ENCODE data around the gene RBM28.

The RBM28 gene

DNA sequence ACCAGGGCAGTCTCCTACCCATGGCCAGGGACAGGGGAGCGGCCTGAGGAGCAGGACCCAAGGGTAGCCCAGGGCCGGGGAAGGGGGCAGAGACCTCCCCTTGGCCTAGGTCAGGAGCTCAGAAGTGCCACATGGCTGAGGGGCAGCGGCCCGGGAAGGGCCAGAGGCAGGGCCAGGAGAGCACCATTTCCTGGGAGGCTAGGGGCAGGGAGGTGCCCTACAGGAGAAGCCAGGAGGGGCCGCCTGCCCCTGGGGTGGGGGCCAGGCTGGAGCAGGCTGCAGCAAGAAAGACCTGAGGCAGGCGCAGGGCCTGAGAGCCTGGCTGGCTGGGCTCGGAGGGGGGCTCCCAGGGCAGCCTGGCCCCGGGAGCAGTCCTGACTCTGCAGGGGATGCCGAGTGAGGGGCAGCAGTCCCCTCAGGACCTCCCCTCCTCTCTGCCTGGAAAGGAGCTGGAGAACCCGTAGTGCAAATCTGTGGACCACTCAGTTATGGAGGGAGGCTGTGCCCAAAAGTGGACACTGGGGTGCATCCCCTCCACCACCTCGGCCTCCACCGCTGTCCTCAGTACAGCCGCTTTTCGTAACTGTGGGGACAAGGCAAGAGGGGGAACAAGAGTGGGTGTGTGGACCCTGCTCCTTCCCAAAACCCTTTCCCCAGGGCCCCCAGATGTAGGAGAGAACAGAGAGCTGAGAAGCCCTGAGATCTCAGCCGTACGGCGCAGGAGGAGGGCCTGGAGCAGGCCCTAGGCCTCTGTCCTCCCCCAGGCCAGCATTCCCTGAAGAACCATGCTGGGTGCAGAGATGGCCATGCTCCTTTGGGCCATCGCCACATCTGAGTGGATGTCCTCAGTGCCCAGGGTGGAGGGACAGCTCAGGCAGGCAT, 49.0 kb upstream of the RBM28 start:
- Histone ChIP-seq H3K27ac (ENCODE audit: extremely low read depth, low read depth, low read length) (no peak overlapping the region), H3K36me3 (ENCODE audit: control insufficient read depth in 2 of 2, insufficient read depth in 1 of 2, low read length in 2 of 2) (peaks cover 7 to 55% of the 10 kb centered on the region in 2 experiments; a peak in 1 of 3 replicates), H3K9me3 (ENCODE audit: control insufficient read depth, insufficient read depth, low read depth, low read length) (no peaks in the 10 kb centered on the region), H3K4me3 (ENCODE audit: low read depth, low read length) (no peak overlapping the region), H3K4me1 (ENCODE audit: control insufficient read depth, insufficient read depth, low read length) (no peaks in the 10 kb centered on the region)
- POLR2A ChIA-PET = interaction anchor here (0.9 to 1.1 kb wide), 2 partner anchors 18 to 49 kb away, joined by 3 read pairs; partner anchors contain the start of gene RBM28
- TF ChIP-seq, protein P1, sequence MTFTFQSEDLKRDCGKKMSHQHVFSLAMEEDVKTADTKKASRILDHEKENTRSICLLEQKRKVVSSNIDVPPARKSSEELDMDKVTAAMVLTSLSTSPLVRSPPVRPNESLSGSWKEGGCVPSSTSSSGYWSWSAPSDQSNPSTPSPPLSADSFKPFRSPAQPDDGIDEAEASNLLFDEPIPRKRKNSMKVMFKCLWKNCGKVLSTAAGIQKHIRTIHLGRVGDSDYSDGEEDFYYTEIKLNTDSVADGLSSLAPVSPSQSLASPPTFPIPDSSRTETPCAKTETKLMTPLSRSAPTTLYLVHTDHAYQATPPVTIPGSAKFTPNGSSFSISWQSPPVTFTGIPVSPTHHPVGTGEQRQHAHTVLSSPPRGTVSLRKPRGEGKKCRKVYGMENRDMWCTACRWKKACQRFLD (tag by site-specific recombination; IDR thresholded peaks at IDR 0.05) = no peak
- 0 out of 2 replicates have a peak, but pooled peaks have one; percentile 23 for TF ChIP-seq GLIS2 (tag by site-specific recombination; IDR thresholded peaks at IDR 0.05)
- CTCF ChIA-PET = interaction anchor here (0.6 to 18.1 kb wide), 5 partner anchors 34 to 257 kb away, joined by 3 to 378 read pairs (median 3); partner anchors contain the start of gene RBM28

- peaks cover under 1 to 46% of the 10 kb centered on the region in 2 experiments; a peak in 1 of 3 replicates for H3K36me3 ChIP-seq (ENCODE audit: control insufficient read depth in 2 of 2, insufficient read depth in 1 of 2, low read length in 2 of 2)
- no peak overlapping the region for H3K4me3 ChIP-seq (ENCODE audit: low read depth, low read length)
- no peaks in the 10 kb centered on the region for H3K9me3 ChIP-seq (ENCODE audit: control insufficient read depth, insufficient read depth, low read depth, low read length)
- H3K27ac ChIP-seq (ENCODE audit: extremely low read depth, low read depth, low read length) = no peak overlapping the region
- ChIA-PET CTCF (interaction anchor here (0.6 to 18.1 kb wide), 7 partner anchors 8 to 571 kb away, joined by 3 to 378 read pairs (median 4); partner anchors contain the start of gene RBM28), POLR2A (interaction anchor here (0.6 kb wide), 1 partner anchor 11 kb away, joined by 3 read pairs; no protein-coding TSS in a partner anchor)
- TF ChIP-seq ZFP41 (tag by site-specific recombination; IDR thresholded peaks at IDR 0.05; ENCODE audit: borderline replicate concordance) (no peak), ZNF654 (tag by site-specific recombination; IDR thresholded peaks at IDR 0.05; ENCODE audit: low read depth) (no peak), KLF9 (tag by site-specific recombination; IDR thresholded peaks at IDR 0.05; ENCODE audit: low read depth) (no peak)
- H3K4me1 ChIP-seq (ENCODE audit: control insufficient read depth, insufficient read depth, low read length) = no peaks in the 10 kb centered on the region
Observed at GRCh38 chr7:128391805-128392204, 48.1 kb upstream of the RBM28 start.

- H3K4me3 ChIP-seq (ENCODE audit: low read depth, low read length) = no peak overlapping the region
- no peak overlapping the region for H3K27ac ChIP-seq (ENCODE audit: extremely low read depth, low read depth, low read length)
- H3K4me1 ChIP-seq (ENCODE audit: control insufficient read depth, insufficient read depth, low read length) = no peaks in the 10 kb centered on the region
- ChIA-PET POLR2A (interaction anchor here (0.6 to 0.8 kb wide), 3 partner anchors 12 to 86 kb away, joined by 3 to 6 read pairs (median 5); partner anchors contain the start of gene METTL2B), CTCF (interaction anchor here (0.6 to 18.1 kb wide), 7 partner anchors 9 to 571 kb away, joined by 3 to 378 read pairs (median 6); partner anchors contain the start of gene RBM28)
- no peak for TF ChIP-seq ZNF791 (tag by site-specific recombination; IDR thresholded peaks at IDR 0.05)
- TF ChIP-seq, protein P1 (tag by site-specific recombination; IDR thresholded peaks at IDR 0.05) = no peak
- no peak for TF ChIP-seq ZNF37A (tag by site-specific recombination; IDR thresholded peaks at IDR 0.05)
- no peak for TF ChIP-seq ZNF48 (tag by site-specific recombination; IDR thresholded peaks at IDR 0.05)
- no peak for TF ChIP-seq SP3 (tag by site-specific recombination; IDR thresholded peaks at IDR 0.05)
- TF ChIP-seq ZNF354C (tag by site-specific recombination; IDR thresholded peaks at IDR 0.05; ENCODE audit: borderline replicate concordance, low read depth) = no peak
- no peak for TF ChIP-seq ZNF155 (tag by site-specific recombination; IDR thresholded peaks at IDR 0.05)
- no peak for TF ChIP-seq ZBTB49 (tag by site-specific recombination; IDR thresholded peaks at IDR 0.05; ENCODE audit: low read depth)
- TF ChIP-seq ZNF501 (tag by site-specific recombination; IDR thresholded peaks at IDR 0.05) = no peak
- TF ChIP-seq ZFP69B (tag by site-specific recombination; IDR thresholded peaks at IDR 0.05) = no peak
- no peak for TF ChIP-seq IKZF3 (tag by site-specific recombination; IDR thresholded peaks at IDR 0.05)
- no peak for TF ChIP-seq YY2 (tag by site-specific recombination; IDR thresholded peaks at IDR 0.05)
- no peak for TF ChIP-seq ZNF549 (tag by site-specific recombination; IDR thresholded peaks at IDR 0.05)
- no peak for TF ChIP-seq ZNF248 (tag by site-specific recombination; IDR thresholded peaks at IDR 0.05)
- TF ChIP-seq MZF1 (tag by site-specific recombination; IDR thresholded peaks at IDR 0.05; ENCODE audit: borderline replicate concordance) = no peak
- TF ChIP-seq ZNF138 (tag by site-specific recombination; IDR thresholded peaks at IDR 0.05; ENCODE audit: borderline replicate concordance) = no peak
- no peaks in the 10 kb centered on the region for H3K9me3 ChIP-seq (ENCODE audit: control insufficient read depth, insufficient read depth, low read depth, low read length)
- peaks cover 0 to 38% of the 10 kb centered on the region in 2 experiments; a peak in 1 of 3 replicates for H3K36me3 ChIP-seq (ENCODE audit: control insufficient read depth in 2 of 2, insufficient read depth in 1 of 2, low read length in 2 of 2)
Observed at GRCh38 chr7:128390871-128391565, 47.3 kb upstream of the RBM28 start.

All from HEK293 (cell line).